H1 (cell line): ENCODE results near the gene TTC31. TPM values are rescaled to one million over a fixed set of nuclear protein-coding genes. Genes with fewer than 3 reads are reported as not detected.

Experiments
- RAD21 ChIP-seq, 2 experiments: IDR thresholded peaks in 1 of 2; conservative IDR thresholded peaks in 1 of 2; 2 replicates each; pipeline ENCODE4 v1.6.1; 2011; ENCODE audit warnings: low read depth in 2 of 2, low read length in 2 of 2, improper control_type of control experiment in 1 of 2, inconsistent platforms in 1 of 2, mild to moderate bottlenecking in 1 of 2, moderate library complexity in 1 of 2
- polyA plus RNA-seq, 7 experiments: library from polyadenylated mRNA; depleted of rRNA in 3 of 7; stranded (reverse) in 5 of 7; unstranded in 2 of 7; fragments of >200 nt in 5 of 7; fragments of 200-250 nt in 2 of 7; gene quantifications; 1 replicate in 5 of 7; 2 replicates in 1 of 7; 4 replicates in 1 of 7; pipeline versions ENCODE4 v1.2.1 to v1.2.3, GENCODE V29; 2011 to 2013; ENCODE audit warnings: missing spikeins in 2 of 7, mixed read lengths in 2 of 7
- total RNA-seq: library from RNA; stranded (reverse); fragmentation: NEBNext Ultra II Directional; extraction: Animal tissue kit (Norgen Biotek cat#: 25700); gene quantifications from 2 replicates; pipeline ENCODE4 v1.2.1, GENCODE V29; 2021
- TF ChIP-seq, protein P1 (sequence below): IDR thresholded peaks from 2 replicates; pipeline ENCODE4 v1.6.1; 2012; ENCODE audit warnings: low read length, inconsistent platforms

The TTC31 gene
- total and polyA plus RNA-seq, 2 of the 8 experiments (the other 6 are each of a cell fraction or from before 2014, with no cell fraction given), result 28.8 to 29.9 TPM

DNA sequence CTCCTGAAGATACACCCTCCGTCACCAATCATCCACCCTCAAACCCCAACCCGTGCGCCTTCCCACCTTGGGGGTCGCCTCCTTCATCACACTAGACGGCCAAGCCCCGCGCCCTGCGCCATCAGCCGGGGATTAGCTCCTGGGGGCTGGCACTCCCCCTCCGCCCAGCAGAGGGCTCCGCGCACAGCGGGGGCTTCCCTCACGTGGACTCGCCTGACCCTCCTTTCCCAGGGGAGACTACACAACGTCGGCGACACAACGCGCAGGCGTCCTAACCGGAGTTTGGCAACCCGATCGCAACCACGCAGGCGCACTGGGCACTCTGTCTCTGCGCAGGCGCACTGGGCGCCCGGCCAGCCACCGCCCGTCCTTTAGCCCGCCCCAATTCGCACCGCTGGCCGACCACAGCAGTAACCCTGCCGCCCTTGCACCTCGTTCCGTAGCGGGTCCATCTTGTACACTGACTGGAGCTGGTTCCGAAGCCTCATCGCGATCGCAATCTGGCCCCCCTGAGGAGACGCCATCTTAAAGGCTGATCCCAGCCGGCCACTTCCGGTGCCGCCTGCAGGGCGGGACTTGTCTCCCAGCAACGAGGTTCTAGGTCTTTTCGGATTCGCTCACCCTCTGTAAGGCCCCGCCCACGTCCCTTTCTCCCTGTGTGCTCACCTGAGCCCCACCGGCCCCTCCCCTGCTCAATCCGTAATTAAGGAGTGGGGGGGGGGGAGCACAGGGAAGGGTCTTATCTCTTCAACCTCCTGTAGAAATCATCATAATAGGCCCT, 24.5 kb downstream of the TTC31 start, which contains the start of gene PCGF1 (continued):
- TF ChIP-seq, protein P1, sequence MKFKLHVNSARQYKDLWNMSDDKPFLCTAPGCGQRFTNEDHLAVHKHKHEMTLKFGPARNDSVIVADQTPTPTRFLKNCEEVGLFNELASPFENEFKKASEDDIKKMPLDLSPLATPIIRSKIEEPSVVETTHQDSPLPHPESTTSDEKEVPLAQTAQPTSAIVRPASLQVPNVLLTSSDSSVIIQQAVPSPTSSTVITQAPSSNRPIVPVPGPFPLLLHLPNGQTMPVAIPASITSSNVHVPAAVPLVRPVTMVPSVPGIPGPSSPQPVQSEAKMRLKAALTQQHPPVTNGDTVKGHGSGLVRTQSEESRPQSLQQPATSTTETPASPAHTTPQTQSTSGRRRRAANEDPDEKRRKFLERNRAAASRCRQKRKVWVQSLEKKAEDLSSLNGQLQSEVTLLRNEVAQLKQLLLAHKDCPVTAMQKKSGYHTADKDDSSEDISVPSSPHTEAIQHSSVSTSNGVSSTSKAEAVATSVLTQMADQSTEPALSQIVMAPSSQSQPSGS, result no peak
- TF ChIP-seq RAD21 (IDR thresholded peaks at IDR 0.05 in 1 of 2, conservative IDR thresholded peaks at IDR 0.05 in 1 of 2; ENCODE audit: low read depth in 2 of 2, low read length in 2 of 2), result peak; percentile 9 to 28; a peak in 1 of 4 replicates
